Measurements from ENCODE around the gene KIRREL3. TPM values are rescaled to one million over a fixed set of nuclear protein-coding genes. Genes with fewer than 3 reads are reported as not detected.

The KIRREL3 gene
- total and polyA plus RNA-seq, 2 of the 8 experiments (the other 6 are each of a cell fraction or from before 2014, with no cell fraction given): 0.29 to 0.32 TPM

DNA sequence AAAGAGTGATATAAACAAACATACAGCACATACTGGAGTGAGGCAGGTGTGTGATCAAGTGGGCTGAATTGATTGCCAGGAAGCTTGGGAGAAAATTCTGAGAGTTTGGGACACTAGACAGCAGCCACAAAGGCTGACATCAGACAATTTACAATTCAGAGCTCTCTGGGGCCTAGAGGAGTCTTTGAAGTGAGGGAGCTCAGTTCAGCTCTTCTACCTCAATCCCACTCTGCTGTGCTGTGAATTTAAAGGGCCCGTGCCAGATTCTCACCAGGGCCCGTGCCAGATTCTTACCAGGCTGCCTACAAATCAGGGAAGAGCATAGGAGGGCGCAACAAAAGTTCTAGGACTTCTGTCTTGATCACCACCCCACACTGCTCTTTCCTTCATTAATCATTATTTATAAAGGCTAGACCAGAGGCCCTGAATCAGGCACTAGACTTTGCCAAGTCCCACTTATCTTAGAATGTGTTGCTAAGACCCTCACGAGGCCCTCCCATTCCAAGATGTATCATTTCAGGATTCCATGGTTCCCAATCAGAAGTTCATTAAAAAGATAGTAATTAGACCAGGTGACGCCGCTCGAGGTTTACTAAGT, 112.4 kb downstream of the KIRREL3 start (continued):
- no peak for TF ChIP-seq RNF2 (IDR thresholded peaks at IDR 0.05; ENCODE audit: borderline replicate concordance, low read depth, low read length, missing control alignments, poor library complexity, severe bottlenecking)
- TF ChIP-seq, protein P1, sequence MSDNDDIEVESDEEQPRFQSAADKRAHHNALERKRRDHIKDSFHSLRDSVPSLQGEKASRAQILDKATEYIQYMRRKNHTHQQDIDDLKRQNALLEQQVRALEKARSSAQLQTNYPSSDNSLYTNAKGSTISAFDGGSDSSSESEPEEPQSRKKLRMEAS (IDR thresholded peaks at IDR 0.05): no peak
- TF ChIP-seq RAD21 (IDR thresholded peaks at IDR 0.05 in 1 of 2, conservative IDR thresholded peaks at IDR 0.05 in 1 of 2; ENCODE audit: low read depth in 2 of 2, low read length in 2 of 2): no peak
- no peak for TF ChIP-seq ASH2L (IDR thresholded peaks at IDR 0.05; ENCODE audit: low read length)
- TF ChIP-seq POLR2A (IDR thresholded peaks at IDR 0.05; ENCODE audit: control extremely low read depth in 1 of 2, low read depth in 2 of 2, low read length in 2 of 2): no peak
- no peak for TF ChIP-seq HDAC2 (IDR thresholded peaks at IDR 0.05; ENCODE audit: borderline replicate concordance in 1 of 2, low read depth in 2 of 2, low read length in 2 of 2)
- no peak for TF ChIP-seq CEBPB (IDR thresholded peaks at IDR 0.05; ENCODE audit: low read depth, low read length)

All from H1 (cell line).